GM10248 (cell line): ENCODE results near the gene SLC9A7.

Source experiments
- CTCF ChIA-PET: fragments of 300-600 bp; sonication (Branson Sonifier 250); formaldehyde crosslinking; extraction: SDS; loops from one replicate; lab custom pipeline; 2021; ENCODE audit warnings: antibody characterized with exemption; lab: Yijun Ruan, JAX
- POLR2A ChIA-PET: fragments of 350-650 bp; sonication (Branson Sonifier 250); formaldehyde crosslinking; extraction: SDS; loops from one replicate; lab custom pipeline; 2020; ENCODE audit warnings: antibody characterized with exemption; lab: Yijun Ruan, JAX
- DNase-seq: peaks from one replicate; pipeline ENCODE4 v3.0.0; 2012; ENCODE audit errors: extremely low spot score
- TF ChIP-seq, protein P1 (sequence below): IDR thresholded peaks from 2 replicates; pipeline ENCODE4 v1.5.1; 2012; ENCODE audit warnings: mild to moderate bottlenecking, low read depth; ENCODE audit errors: extremely low read depth, missing control alignments, control extremely low read depth

Gene SLC9A7

GRCh38 chrX:46569621-46570020 lies 189.3 kb downstream of the SLC9A7 start:
- TF ChIP-seq, protein P1, sequence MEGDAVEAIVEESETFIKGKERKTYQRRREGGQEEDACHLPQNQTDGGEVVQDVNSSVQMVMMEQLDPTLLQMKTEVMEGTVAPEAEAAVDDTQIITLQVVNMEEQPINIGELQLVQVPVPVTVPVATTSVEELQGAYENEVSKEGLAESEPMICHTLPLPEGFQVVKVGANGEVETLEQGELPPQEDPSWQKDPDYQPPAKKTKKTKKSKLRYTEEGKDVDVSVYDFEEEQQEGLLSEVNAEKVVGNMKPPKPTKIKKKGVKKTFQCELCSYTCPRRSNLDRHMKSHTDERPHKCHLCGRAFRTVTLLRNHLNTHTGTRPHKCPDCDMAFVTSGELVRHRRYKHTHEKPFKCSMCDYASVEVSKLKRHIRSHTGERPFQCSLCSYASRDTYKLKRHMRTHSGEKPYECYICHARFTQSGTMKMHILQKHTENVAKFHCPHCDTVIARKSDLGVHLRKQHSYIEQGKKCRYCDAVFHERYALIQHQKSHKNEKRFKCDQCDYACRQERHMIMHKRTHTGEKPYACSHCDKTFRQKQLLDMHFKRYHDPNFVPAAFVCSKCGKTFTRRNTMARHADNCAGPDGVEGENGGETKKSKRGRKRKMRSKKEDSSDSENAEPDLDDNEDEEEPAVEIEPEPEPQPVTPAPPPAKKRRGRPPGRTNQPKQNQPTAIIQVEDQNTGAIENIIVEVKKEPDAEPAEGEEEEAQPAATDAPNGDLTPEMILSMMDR: no peak
- POLR2A ChIA-PET: no interaction called here
- CTCF ChIA-PET: no interaction called here

GRCh38 chrX:46567388-46567787 lies 191.5 kb downstream of the SLC9A7 start:
- TF ChIP-seq, protein P1: no peak
- ChIA-PET CTCF (interaction anchor here (1.0 kb wide), 1 partner anchor 12 kb away, joined by 4 read pairs; no protein-coding TSS in a partner anchor), POLR2A (no interaction called here)
- DNase-seq: no peak

More at GRCh38 chrX:46569621-46570020, 189.3 kb downstream of the SLC9A7 start:
- no peak for DNase-seq

DNA sequence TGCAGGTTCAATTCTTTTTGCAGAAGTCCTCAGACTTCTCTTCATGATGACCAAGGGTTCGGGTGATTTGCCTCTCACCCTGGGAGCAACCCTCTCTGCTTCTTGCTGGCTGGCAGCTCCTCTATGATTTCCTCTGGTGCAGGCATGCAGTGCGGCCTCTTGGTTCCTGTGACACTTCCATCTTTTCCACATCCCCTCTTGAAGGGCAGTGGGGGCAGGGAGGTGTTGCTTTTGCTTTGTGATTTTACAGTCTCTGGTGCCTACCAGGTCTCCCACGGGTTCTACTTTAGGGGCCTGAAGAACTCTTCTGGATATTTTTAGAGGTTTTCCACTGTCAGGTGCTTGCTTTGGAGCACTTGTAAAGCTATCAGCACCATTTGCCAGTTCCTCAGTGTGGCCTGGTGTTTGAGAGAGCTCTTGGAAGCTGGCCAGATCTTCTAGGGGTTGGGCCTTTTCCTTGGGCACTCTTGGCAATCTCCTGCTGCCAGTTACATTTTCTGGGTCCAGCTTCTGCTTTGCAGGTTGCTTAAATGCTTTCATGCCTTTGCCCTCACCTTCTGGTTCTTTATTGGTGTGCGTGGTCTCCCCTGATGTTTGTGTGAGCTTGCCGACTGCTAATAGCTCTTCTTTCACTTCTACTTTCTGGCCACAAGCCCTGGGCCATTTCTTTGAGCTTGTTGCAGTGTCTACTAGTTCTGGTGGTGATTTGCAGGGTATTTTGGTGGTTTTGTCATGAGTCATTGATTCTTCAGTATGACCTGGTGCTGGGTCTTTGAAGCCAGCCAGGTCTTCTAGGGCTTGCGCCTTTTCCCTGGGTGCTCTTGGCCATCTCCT lies 196.9 kb downstream of the SLC9A7 start:
- ChIA-PET POLR2A (interaction anchor here (0.7 kb wide), 1 partner anchor 25 kb away, joined by 3 read pairs; no protein-coding TSS in a partner anchor), CTCF (interaction anchor here (0.7 to 1.5 kb wide), 3 partner anchors 9 to 469 kb away, joined by 3 to 5 read pairs (median 3); no protein-coding TSS in a partner anchor)
- peak; percentile 77 for DNase-seq
- TF ChIP-seq, protein P1: no peak

DNA sequence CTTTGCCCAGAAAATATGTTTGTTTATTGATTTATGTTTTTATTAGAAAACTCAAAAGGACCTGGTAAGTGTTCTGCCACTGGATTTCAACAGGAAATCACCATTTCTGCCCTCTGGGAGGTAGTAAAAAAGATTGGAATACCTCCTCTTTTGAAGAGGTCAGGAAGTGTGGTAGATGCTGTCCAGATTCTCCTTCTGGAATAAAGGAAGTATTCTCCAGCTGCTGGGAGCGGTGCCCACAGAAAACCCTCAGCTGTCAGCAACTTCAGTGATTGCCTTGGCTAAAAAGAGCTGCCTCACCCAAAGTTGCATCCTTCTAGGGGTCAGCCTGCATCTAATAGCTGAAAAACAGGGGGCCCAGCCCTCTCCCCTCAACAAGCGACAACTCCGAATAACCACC lies 199.9 kb downstream of the SLC9A7 start:
- no peak for DNase-seq
- ChIA-PET CTCF (interaction anchor here (1.5 kb wide), 1 partner anchor 237 kb away, joined by 3 read pairs; no protein-coding TSS in a partner anchor), POLR2A (no interaction called here)
- TF ChIP-seq, protein P1: no peak

- DNase-seq: no peak
- ChIA-PET POLR2A (no interaction called here), CTCF (interaction anchor here (0.9 kb wide), 1 partner anchor 241 kb away, joined by 4 read pairs; no protein-coding TSS in a partner anchor)
- TF ChIP-seq, protein P1: peak; percentile 17
These were observed 204.0 kb downstream of the SLC9A7 start for GRCh38 chrX:46554942-46555341.

DNA sequence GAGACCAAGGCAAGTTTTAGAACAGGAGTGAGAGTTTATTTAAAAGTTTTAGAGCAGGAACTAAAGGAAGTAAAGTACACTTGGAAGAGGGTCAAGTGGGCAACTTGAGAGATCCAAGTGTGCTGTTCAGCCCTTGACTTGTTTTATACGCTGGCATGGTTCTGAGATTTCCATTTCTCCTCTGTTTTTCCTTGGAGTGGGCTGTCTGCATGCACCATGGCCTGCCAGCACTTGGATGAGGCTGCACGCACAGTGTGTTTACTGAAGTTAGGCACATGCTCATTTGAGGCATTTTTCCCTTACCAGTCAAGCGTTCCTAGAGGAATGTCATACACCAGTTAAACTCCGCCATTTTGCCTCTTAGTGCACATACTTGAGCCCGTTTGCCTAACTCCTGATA lies 205.0 kb downstream of the SLC9A7 start:
- TF ChIP-seq, protein P1: no peak
- POLR2A ChIA-PET: no interaction called here
- DNase-seq: no peak
- CTCF ChIA-PET: no interaction called here
